ENCODE data around the gene INHBC.

The INHBC gene

DNA sequence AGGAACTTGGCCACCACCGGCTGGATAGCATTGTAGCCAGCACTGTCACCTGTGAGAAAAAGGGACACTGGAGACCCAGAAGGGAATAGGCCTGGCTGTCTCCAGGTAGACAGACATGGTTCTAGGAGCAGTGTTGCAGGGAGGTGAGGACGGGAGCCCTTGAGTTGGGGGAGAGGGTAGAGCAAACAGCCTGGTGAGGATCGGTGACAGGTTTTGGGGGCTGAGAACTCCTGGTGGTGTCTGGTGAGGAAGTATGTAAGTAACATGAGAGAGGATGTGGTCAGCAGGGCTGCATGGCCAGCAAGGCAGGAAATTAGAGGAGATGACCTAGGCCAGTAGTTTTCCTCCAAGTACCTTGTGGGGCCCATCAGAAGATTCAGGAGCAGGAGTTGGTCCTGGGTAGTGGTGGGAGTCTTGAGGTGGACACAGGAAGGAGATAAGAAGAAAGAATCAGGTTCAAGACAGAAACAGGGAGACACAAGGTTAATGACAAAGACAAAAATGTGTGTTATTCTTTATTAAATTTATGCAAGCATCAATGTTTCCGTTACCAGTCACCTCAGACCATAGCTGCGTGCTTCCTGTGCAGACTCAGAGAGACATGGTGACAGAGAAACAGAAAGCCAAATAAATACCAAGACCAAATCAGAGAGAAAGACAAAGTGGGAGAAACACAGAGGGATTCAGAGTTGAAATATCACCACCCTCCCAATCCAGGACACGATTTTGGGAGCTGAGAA lies 45.0 kb downstream of the INHBC start, which contains the start of gene ARHGAP9:
ARHGAP9 (minus strand) TSS at position 491 of the 740 bp plus-strand sequence; CDS start at position 31, 460 bp downstream.
- DNase-seq (ENCODE audit: low read depth in 1 of 2, low spot score in 1 of 2): peak in 1 of 2 experiments; percentile 34
- TF ChIP-seq SPI1 (IDR thresholded peaks at IDR 0.05; ENCODE audit: borderline replicate concordance, low read depth): peak; percentile 46; the same call in 1 of the 2 replicates
- TF ChIP-seq GABPA (IDR thresholded peaks at IDR 0.05; ENCODE audit: low read depth): no peak
- no peak within 1 kb of the TSS for H3K4me3 ChIP-seq (replicated peaks; ENCODE audit: insufficient read depth, low read length)
- no peaks in the 10 kb centered on the region for H3K27me3 ChIP-seq (ENCODE audit: insufficient read depth, poor library complexity, severe bottlenecking)
- H3K27ac ChIP-seq (replicated peaks): peak within 1 kb of the TSS; percentile 90

DNA sequence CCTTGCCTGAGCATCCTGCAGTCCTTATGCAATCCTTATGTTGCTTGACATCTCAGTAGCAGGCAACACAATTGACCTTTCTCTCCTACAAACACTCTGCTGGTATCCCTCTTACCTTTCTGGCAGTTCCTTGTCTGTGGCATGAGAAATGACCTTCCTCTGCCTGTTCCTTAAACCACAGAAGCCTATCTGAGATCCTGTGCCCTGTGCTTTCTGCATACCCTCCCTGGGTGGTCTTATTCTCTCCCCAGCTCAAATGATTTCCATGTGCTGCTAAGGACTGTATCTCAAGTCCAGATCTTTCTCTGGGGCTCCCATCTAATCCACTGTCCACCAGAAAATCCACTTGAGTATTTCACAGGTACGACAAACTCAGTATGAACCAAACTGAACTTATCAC lies 47.1 kb downstream of the INHBC start:
- TF ChIP-seq, protein P1, sequence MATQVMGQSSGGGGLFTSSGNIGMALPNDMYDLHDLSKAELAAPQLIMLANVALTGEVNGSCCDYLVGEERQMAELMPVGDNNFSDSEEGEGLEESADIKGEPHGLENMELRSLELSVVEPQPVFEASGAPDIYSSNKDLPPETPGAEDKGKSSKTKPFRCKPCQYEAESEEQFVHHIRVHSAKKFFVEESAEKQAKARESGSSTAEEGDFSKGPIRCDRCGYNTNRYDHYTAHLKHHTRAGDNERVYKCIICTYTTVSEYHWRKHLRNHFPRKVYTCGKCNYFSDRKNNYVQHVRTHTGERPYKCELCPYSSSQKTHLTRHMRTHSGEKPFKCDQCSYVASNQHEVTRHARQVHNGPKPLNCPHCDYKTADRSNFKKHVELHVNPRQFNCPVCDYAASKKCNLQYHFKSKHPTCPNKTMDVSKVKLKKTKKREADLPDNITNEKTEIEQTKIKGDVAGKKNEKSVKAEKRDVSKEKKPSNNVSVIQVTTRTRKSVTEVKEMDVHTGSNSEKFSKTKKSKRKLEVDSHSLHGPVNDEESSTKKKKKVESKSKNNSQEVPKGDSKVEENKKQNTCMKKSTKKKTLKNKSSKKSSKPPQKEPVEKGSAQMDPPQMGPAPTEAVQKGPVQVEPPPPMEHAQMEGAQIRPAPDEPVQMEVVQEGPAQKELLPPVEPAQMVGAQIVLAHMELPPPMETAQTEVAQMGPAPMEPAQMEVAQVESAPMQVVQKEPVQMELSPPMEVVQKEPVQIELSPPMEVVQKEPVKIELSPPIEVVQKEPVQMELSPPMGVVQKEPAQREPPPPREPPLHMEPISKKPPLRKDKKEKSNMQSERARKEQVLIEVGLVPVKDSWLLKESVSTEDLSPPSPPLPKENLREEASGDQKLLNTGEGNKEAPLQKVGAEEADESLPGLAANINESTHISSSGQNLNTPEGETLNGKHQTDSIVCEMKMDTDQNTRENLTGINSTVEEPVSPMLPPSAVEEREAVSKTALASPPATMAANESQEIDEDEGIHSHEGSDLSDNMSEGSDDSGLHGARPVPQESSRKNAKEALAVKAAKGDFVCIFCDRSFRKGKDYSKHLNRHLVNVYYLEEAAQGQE (IDR thresholded peaks at IDR 0.05; ENCODE audit: insufficient replicate concordance, low read depth): no peak
- Histone ChIP-seq H3K27me3 (ENCODE audit: insufficient read depth, poor library complexity, severe bottlenecking) (no peaks in the 10 kb centered on the region), H3K27ac (replicated peaks) (no peak overlapping the region), H3K4me3 (replicated peaks; ENCODE audit: insufficient read depth, low read length) (no peak overlapping the region)
- DNase-seq (ENCODE audit: low read depth in 1 of 2, low spot score in 1 of 2): no peak

DNA sequence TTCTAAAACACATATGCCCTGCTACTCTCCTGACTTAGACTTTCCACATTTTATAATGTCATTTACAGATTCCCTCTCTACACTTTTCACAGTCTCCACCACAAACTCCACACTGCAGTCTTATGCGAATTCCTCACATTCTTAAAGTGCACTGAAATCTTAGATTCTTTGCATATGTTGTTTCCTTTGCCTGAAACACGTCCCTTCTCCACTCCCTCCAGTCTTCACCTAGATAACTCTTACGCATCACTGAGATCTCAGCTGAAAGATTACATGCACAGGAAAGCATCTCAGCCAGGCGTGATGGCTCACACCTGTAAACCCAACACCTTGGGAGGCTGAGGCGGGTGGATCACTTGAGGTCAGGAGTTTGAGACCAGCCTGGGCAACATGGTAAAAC lies 48.9 kb downstream of the INHBC start:
- no peak for TF ChIP-seq SPI1 (IDR thresholded peaks at IDR 0.05; ENCODE audit: borderline replicate concordance, low read depth)
- no peak for TF ChIP-seq POLR2AphosphoS5 (IDR thresholded peaks at IDR 0.05; ENCODE audit: low read depth)
- no peak for TF ChIP-seq GABPA (IDR thresholded peaks at IDR 0.05; ENCODE audit: low read depth)
- TF ChIP-seq, protein P2, sequence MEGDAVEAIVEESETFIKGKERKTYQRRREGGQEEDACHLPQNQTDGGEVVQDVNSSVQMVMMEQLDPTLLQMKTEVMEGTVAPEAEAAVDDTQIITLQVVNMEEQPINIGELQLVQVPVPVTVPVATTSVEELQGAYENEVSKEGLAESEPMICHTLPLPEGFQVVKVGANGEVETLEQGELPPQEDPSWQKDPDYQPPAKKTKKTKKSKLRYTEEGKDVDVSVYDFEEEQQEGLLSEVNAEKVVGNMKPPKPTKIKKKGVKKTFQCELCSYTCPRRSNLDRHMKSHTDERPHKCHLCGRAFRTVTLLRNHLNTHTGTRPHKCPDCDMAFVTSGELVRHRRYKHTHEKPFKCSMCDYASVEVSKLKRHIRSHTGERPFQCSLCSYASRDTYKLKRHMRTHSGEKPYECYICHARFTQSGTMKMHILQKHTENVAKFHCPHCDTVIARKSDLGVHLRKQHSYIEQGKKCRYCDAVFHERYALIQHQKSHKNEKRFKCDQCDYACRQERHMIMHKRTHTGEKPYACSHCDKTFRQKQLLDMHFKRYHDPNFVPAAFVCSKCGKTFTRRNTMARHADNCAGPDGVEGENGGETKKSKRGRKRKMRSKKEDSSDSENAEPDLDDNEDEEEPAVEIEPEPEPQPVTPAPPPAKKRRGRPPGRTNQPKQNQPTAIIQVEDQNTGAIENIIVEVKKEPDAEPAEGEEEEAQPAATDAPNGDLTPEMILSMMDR (IDR thresholded peaks at IDR 0.05; ENCODE audit: insufficient read depth, low read length): no peak
- TF ChIP-seq, protein P1 (IDR thresholded peaks at IDR 0.05; ENCODE audit: insufficient replicate concordance, low read depth): no peak
- no peak for DNase-seq (ENCODE audit: low read depth in 1 of 2, low spot score in 1 of 2)
- Histone ChIP-seq H3K27me3 (ENCODE audit: insufficient read depth, poor library complexity, severe bottlenecking) (no peaks in the 10 kb centered on the region), H3K27ac (replicated peaks) (no peak overlapping the region), H3K4me3 (replicated peaks; ENCODE audit: insufficient read depth, low read length) (no peak overlapping the region)

DNA sequence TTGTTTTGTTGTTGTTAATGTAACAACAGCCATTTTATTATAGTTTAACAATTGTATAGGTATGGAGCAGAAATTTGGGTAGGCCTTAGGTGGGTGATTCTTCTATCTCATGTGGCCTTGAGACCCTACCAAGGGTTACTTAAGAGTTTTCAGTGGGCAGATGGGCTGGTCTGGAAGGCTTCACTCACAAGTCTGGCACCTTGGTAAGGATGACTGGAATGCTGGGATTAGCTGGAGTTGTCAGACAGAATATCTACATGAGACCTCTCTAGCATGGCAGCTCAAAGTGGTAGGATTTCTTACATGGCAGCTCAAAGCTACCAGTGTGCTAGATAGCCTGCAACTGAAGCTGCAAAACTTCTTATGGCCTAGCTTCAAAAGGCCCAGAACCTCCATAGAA lies 51.1 kb downstream of the INHBC start:
- DNase-seq (ENCODE audit: low read depth in 1 of 2, low spot score in 1 of 2): no peak
- Histone ChIP-seq H3K27ac (replicated peaks) (no peak overlapping the region), H3K27me3 (ENCODE audit: insufficient read depth, poor library complexity, severe bottlenecking) (no peaks in the 10 kb centered on the region), H3K4me3 (replicated peaks; ENCODE audit: insufficient read depth, low read length) (no peak overlapping the region)
- no peak for TF ChIP-seq POLR2AphosphoS5 (IDR thresholded peaks at IDR 0.05; ENCODE audit: low read depth)
- TF ChIP-seq GABPA (IDR thresholded peaks at IDR 0.05; ENCODE audit: low read depth): no peak
- TF ChIP-seq, protein P1 (IDR thresholded peaks at IDR 0.05; ENCODE audit: insufficient replicate concordance, low read depth): no peak
- TF ChIP-seq SPI1 (IDR thresholded peaks at IDR 0.05; ENCODE audit: borderline replicate concordance, low read depth): no peak
- TF ChIP-seq, protein P2 (IDR thresholded peaks at IDR 0.05; ENCODE audit: insufficient read depth, low read length): no peak

Data from HL-60 (cell line).